GM13977 (cell line): Measurements from ENCODE around the gene UBE2Z.
A peak's percentile ranks its signal among the peaks of the same experiment; 100 is the strongest.

ENCODE experiments used
- DNase-seq: peaks from one replicate; pipeline ENCODE4 v3.0.0; 2012; ENCODE audit warnings: low spot score
- CTCF ChIP-seq: IDR thresholded peaks from 2 replicates; pipeline ENCODE4 v1.5.1; 2012; ENCODE audit warnings: mild to moderate bottlenecking, control low read depth; ENCODE audit not compliant: insufficient read depth; ENCODE audit errors: extremely low read depth, missing control alignments
- in situ Hi-C: fragments of 300-500 bp; cut with MboI; formaldehyde crosslinking; loops from one replicate; pipeline ENCODE4 v1.12.0; 2022; ENCODE audit warnings: low sequenced_read_pairs, low pct_unique_long_range_greater_than_20kb, mixed read lengths, inconsistent platforms; ENCODE audit not compliant: unreplicated experiment

Gene UBE2Z

GRCh38 chr17:48908047-48908843, at the start of gene UBE2Z:
TSS of gene UBE2Z (plus strand) at chr17:48908407. CDS start at chr17:48908504, 97 bp downstream.
- in situ Hi-C loops = no loop called here
- peak; percentile 97 for DNase-seq
- TF ChIP-seq CTCF = peak; percentile 34

GRCh38 chr17:48860034-48860433, 48.2 kb upstream of the UBE2Z start:
- no peak for TF ChIP-seq CTCF
- in situ Hi-C loops = no loop called here
- no peak for DNase-seq

- in situ Hi-C loops = no loop called here
These were observed 47.8 kb upstream of the UBE2Z start for GRCh38 chr17:48860456-48860855.

GRCh38 chr17:48868916-48869500, 39.2 kb upstream of the UBE2Z start:
- TF ChIP-seq CTCF = no peak
- no peak for DNase-seq
- in situ Hi-C loops = no loop called here

More at GRCh38 chr17:48860456-48860855, 47.8 kb upstream of the UBE2Z start:
- no peak for TF ChIP-seq CTCF
- DNase-seq = no peak

GRCh38 chr17:48869821-48870318, 38.3 kb upstream of the UBE2Z start:
- in situ Hi-C loops = no loop called here
- no peak for TF ChIP-seq CTCF

GRCh38 chr17:48871035-48871550, 37.1 kb upstream of the UBE2Z start:
- in situ Hi-C loops = no loop called here
- no peak for DNase-seq
- no peak for TF ChIP-seq CTCF

More at GRCh38 chr17:48869821-48870318, 38.3 kb upstream of the UBE2Z start:
- no peak for DNase-seq
